ENCODE measurements around the gene PKP1.

The PKP1 gene

DNA sequence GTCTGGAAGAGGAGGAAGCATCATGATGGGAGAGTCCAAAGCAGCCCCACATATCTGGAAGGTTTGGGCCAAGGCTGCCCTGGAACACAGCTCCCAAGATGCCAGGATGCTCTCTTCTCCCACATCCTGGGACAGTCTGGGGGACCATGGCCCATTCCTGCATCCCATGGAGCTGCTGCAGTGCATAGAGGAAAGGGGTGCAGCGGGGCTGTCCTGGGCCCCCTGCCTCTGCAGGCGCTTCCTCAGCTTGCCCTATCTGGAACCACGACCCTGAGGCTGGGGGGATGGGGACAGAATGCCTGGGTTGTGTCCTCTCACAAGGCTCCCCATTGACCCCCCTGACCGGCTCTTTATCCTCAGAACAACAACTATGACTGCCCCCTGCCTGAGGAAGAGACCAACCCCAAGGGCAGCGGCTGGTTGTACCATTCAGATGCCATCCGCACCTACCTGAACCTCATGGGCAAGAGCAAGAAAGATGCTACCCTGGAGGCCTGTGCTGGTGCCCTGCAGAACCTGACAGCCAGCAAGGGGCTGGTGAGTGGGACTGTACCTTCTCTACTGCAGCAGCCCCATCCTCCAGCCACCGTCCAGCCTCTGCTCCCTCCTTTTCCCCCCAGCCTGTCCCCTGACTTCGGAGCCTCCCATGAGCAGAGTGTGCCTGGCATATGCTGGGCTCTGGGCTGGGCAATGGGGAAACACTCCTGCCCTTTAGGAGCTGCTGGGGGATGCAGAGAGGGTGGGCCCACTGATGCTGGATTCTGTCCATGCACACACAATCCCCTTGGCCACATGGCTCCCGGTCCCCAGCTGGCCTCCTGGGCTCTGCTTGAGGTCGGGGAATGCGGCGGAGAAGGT is 39.6 kb downstream of the PKP1 start:
- no peak for TF ChIP-seq OSR1 (CRISPR knock-in tag; IDR thresholded peaks at IDR 0.05)
- ATAC-seq: no peak

- TF ChIP-seq BACH2 (CRISPR knock-in tag; IDR thresholded peaks at IDR 0.05; ENCODE audit: borderline replicate concordance): no peak
- no peak for TF ChIP-seq ZFP30 (CRISPR knock-in tag; IDR thresholded peaks at IDR 0.05)
- no peak for TF ChIP-seq PPARA (CRISPR knock-in tag; IDR thresholded peaks at IDR 0.05; ENCODE audit: borderline replicate concordance)
- TF ChIP-seq ZC3H10 (CRISPR knock-in tag; IDR thresholded peaks at IDR 0.05): no peak
- no peak for TF ChIP-seq CREB5 (CRISPR knock-in tag; IDR thresholded peaks at IDR 0.05; ENCODE audit: low read depth)
- no peak for TF ChIP-seq ESRRG (CRISPR knock-in tag; IDR thresholded peaks at IDR 0.05)
- no peak for TF ChIP-seq CSDC2 (CRISPR knock-in tag; IDR thresholded peaks at IDR 0.05)
- no peak for TF ChIP-seq PATZ1 (CRISPR knock-in tag; IDR thresholded peaks at IDR 0.05; ENCODE audit: borderline replicate concordance)
- TF ChIP-seq RARB (CRISPR knock-in tag; IDR thresholded peaks at IDR 0.05): no peak
- TF ChIP-seq TOX (CRISPR knock-in tag; IDR thresholded peaks at IDR 0.05; ENCODE audit: borderline replicate concordance): no peak
- TF ChIP-seq OSR1 (CRISPR knock-in tag; IDR thresholded peaks at IDR 0.05): no peak
- no peak for TF ChIP-seq ISL1 (CRISPR knock-in tag; IDR thresholded peaks at IDR 0.05)
- no peak for TF ChIP-seq TSHZ2 (CRISPR knock-in tag; IDR thresholded peaks at IDR 0.05)
- TF ChIP-seq, protein P1, sequence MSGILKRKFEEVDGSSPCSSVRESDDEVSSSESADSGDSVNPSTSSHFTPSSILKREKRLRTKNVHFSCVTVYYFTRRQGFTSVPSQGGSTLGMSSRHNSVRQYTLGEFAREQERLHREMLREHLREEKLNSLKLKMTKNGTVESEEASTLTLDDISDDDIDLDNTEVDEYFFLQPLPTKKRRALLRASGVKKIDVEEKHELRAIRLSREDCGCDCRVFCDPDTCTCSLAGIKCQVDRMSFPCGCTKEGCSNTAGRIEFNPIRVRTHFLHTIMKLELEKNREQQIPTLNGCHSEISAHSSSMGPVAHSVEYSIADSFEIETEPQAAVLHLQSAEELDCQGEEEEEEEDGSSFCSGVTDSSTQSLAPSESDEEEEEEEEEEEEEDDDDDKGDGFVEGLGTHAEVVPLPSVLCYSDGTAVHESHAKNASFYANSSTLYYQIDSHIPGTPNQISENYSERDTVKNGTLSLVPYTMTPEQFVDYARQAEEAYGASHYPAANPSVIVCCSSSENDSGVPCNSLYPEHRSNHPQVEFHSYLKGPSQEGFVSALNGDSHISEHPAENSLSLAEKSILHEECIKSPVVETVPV (CRISPR knock-in tag; IDR thresholded peaks at IDR 0.05): no peak
- no peak for TF ChIP-seq ARNTL (CRISPR knock-in tag; IDR thresholded peaks at IDR 0.05; ENCODE audit: borderline replicate concordance, low read depth)
- no peak for ATAC-seq
These were observed 41.0 kb downstream of the PKP1 start for GRCh38 chr1:201324306-201324705.

- TF ChIP-seq TCF4 (CRISPR knock-in tag; IDR thresholded peaks at IDR 0.05; ENCODE audit: borderline replicate concordance) (no peak), BACH2 (CRISPR knock-in tag; IDR thresholded peaks at IDR 0.05; ENCODE audit: borderline replicate concordance) (no peak), RARB (CRISPR knock-in tag; IDR thresholded peaks at IDR 0.05) (no peak), CREB5 (CRISPR knock-in tag; IDR thresholded peaks at IDR 0.05; ENCODE audit: low read depth) (no peak), ZFP30 (CRISPR knock-in tag; IDR thresholded peaks at IDR 0.05) (no peak), TSHZ2 (CRISPR knock-in tag; IDR thresholded peaks at IDR 0.05) (no peak), ESRRG (CRISPR knock-in tag; IDR thresholded peaks at IDR 0.05) (no peak), ZC3H10 (CRISPR knock-in tag; IDR thresholded peaks at IDR 0.05) (no peak)
- no peak for ATAC-seq
These were observed 41.7 kb downstream of the PKP1 start for GRCh38 chr1:201324821-201325677.

All from SK-N-SH treated with all-trans-retinoic acid at 6 μM for 48 hours (cell line).